Ecto neural progenitor cell (in vitro differentiated cells): ENCODE data around the gene TNFSF13.

ENCODE experiments used
- DNase-seq: peaks from one replicate; pipeline ENCODE4 v3.0.0-alpha.2; 2018; ENCODE audit warnings: low spot score

Gene TNFSF13, protein sequence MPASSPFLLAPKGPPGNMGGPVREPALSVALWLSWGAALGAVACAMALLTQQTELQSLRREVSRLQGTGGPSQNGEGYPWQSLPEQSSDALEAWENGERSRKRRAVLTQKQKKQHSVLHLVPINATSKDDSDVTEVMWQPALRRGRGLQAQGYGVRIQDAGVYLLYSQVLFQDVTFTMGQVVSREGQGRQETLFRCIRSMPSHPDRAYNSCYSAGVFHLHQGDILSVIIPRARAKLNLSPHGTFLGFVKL

DNA sequence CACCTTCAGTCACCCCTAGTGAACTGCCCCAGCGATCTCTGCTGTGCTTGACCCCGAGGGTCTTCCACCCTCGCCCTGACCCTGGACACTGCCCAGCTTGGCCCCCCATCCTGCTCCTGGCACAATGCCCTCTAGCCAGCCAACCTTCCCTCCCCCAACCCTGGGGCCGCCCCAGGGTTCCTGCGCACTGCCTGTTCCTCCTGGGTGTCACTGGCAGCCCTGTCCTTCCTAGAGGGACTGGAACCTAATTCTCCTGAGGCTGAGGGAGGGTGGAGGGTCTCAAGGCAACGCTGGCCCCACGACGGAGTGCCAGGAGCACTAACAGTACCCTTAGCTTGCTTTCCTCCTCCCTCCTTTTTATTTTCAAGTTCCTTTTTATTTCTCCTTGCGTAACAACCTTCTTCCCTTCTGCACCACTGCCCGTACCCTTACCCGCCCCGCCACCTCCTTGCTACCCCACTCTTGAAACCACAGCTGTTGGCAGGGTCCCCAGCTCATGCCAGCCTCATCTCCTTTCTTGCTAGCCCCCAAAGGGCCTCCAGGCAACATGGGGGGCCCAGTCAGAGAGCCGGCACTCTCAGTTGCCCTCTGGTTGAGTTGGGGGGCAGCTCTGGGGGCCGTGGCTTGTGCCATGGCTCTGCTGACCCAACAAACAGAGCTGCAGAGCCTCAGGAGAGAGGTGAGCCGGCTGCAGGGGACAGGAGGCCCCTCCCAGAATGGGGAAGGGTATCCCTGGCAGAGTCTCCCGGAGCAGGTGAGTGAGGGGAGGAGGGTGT lies at the start of gene TNFSF13:
TNFSF13 (plus strand) TSS at position 207 of the 776 bp plus-strand sequence; CDS start at position 497, 290 bp downstream.
- no peak for DNase-seq

DNA sequence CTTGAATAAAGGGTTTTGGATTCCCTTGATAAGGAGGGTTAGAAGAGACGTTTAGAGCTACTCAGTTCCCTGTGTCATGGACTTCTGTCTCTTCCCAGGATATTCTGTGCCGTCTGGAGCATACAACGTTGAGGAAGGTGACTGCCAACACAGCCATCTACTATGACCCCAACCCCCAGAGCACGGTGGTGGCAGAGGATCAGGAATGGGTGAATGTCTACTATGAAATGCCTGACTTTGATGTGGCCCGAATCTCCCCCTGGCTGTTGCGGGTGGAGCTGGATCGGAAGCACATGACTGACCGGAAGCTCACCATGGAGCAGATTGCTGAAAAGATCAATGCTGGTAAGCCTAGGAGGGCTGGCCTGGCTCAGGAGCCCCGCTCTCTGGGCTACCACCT lies 49.7 kb upstream of the TNFSF13 start:
- DNase-seq: no peak

DNA sequence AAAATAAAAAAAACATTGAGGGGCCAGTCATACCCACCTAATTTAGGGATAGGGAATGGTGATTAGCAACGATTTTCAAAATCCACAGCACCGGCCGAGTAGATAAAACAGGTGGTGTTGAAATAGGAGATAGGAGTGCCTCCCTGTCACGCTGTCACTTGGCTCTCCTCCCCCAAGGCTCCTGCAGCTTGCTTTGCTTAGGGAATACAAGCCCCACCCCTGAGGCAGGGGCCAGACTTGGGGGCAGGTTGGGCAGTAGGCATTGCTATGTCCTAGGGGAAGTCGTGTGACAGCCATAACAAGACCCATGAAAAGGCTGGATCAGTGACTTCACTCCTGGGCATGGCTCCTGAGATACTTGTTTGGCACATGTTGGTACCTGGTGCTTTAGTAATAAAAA lies 48.6 kb upstream of the TNFSF13 start:
- DNase-seq: no peak

DNA sequence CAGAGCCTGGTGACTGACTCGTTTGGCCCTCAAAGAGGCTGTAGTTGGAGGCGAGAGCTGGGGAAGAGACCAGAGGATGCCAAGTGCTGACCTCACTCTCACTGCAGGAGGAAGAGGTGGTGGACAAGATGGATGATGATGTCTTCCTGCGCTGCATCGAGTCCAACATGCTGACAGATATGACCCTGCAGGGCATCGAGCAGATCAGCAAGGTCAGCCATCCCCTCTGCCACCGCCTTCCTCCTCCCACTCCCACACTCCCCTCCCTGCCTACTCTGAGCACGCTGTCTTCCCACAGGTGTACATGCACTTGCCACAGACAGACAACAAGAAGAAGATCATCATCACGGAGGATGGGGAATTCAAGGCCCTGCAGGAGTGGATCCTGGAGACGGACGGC lies 47.4 kb upstream of the TNFSF13 start:
- DNase-seq: no peak

DNA sequence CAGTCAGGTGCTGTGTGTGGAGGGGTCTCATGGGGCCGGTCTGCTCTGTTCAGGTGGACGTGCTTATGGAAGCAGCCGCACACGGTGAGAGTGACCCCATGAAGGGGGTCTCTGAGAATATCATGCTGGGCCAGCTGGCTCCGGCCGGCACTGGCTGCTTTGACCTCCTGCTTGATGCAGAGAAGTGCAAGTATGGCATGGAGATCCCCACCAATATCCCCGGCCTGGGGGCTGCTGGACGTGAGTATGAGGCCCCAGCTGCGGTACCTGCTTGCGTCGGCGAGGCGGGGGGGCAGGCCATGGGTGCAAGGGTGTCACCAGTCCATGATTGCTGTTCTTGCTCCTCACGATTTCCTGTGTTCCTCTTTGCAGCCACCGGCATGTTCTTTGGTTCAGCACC lies 46.4 kb upstream of the TNFSF13 start:
- DNase-seq: no peak

DNA sequence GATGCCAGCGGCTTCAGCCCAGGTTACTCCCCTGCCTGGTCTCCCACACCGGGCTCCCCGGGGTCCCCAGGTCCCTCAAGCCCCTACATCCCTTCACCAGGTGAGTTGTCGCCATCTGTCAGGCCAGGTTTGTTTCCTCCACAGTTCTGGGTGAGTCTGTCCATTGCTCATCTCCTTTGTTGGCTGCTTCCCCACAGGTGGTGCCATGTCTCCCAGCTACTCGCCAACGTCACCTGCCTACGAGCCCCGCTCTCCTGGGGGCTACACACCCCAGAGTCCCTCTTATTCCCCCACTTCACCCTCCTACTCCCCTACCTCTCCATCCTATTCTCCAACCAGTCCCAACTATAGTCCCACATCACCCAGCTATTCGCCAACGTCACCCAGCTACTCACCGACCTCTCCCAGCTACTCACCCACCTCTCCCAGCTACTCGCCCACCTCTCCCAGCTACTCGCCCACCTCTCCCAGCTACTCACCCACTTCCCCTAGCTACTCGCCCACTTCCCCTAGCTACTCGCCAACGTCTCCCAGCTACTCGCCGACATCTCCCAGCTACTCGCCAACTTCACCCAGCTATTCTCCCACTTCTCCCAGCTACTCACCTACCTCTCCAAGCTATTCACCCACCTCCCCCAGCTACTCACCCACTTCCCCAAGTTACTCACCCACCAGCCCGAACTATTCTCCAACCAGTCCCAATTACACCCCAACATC lies 45.6 kb upstream of the TNFSF13 start:
- DNase-seq: no peak

DNA sequence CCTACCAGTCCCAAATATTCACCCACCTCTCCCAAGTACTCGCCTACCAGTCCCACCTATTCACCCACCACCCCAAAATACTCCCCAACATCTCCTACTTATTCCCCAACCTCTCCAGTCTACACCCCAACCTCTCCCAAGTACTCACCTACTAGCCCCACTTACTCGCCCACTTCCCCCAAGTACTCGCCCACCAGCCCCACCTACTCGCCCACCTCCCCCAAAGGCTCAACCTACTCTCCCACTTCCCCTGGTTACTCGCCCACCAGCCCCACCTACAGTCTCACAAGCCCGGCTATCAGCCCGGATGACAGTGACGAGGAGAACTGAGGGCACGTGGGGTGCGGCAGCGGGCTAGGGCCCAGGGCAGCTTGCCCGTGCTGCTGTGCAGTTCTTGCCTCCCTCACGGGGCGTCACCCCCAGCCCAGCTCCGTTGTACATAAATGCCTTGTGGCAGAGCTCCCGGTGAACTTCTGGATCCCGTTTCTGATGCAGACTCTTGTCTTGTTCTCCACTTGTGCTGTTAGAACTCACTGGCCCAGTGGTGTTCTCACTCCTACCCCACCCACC lies 44.6 kb upstream of the TNFSF13 start:
- no peak for DNase-seq

DNA sequence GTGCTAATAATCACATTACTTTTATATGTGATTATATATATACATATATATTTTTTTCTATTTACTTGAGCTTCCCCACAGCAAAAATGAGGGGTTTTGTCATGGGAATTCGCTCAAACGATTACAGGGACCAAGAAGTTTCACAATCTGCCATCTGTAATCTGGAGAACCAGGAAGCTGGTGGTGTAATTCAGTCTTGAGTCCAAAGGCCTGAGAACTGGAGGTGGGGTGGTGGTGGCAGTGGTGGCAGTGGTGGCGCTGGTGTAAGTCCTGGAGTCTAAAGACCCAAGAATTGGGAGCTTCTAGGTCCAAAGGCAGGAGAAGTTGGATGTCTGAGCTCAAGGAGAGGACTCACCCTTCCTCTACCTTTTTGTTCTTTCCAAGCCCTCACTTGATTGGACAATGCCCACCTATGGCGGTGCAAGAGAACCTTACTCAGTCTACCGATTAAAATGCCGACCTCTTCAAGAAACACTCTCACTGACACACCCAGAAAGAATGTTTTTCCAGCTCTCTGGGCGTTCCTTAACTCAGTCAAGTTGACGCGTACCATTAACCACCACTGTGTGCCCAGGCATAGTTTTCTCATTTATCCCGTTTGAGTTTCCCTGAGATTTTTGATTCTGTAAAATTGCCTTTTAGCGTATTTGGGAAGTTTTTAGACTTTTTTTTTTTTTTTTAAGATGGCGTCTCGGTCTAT lies 42.5 kb upstream of the TNFSF13 start:
- no peak for DNase-seq

DNA sequence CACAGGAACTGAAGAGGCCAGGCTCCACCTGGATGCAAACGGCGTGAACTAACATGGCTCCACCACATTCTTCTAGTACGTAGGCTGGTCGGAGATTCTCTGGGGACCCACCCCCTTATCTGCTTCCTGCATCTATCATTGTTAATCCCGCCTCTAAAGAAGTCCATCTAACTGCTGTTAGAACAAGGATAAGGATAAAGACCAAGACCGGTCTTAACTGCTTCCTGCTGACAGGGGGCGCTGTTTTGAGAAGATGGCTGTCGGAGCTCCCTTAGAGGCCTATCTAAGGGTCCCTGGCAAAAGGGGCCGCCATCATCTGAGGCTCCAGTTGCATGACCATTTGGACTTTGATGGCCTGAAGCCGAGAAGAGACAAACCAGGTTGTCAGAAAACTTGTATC lies 35.5 kb upstream of the TNFSF13 start:
- DNase-seq: no peak

DNA sequence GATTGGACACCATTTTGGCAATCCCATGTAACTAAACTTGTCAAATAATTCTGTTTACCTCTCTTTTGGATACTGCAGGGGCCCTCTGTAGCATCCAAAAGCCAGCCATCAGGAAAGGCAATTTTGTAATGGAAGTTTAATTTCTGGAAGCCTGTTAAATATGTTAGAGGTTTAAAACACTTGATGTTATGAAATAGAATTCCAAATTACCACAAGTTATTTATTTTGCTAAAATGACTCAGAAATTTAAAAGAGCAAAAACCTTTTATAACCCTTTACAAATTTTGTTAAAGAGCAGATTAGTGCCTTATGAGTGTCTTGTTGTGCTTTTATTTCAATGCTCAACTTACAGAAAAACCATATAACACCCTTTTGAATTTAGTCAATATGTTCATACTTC lies 29.7 kb upstream of the TNFSF13 start:
- DNase-seq: no peak

DNA sequence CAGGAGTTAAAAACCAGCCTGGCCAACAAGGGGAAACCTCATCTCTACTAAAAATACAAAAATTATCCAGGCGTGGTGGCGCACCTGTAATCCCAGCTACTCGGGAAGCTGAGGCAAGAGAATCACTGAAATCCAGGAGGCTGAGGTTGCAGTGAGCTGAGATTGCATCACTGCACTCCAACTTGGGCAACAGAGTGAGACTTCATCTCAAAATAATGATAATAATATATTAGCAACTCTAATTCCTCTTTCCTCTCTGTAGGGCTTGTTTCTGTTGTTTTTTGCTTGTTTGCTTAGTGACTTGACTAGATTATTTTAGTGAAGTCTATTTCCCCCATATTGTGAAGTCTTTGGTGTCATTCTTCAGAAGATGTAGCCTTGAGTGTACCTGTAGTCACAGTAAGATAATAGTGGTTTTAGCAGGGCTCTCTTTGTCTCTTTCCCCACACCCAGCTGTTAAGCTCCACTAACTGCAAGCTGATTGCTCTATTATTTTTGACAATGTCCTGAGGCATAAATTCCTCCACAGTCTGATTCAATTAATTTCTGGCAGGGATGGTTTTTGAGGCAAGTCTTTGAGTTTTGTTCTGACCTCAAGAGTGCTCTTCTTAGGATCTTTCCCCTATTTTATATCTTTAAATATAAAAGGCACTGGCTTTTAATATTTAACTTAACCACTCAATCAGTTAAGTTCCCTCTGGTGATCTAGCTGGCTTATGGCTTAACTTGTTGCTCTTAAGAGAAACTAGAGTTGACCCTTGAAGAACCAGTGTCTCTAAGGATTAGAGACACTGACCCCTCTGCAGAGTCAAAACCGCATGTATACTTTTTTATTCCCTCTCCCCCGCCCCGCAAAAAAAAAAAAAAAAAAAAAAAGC lies 28.3 kb upstream of the TNFSF13 start:
- DNase-seq: no peak

DNA sequence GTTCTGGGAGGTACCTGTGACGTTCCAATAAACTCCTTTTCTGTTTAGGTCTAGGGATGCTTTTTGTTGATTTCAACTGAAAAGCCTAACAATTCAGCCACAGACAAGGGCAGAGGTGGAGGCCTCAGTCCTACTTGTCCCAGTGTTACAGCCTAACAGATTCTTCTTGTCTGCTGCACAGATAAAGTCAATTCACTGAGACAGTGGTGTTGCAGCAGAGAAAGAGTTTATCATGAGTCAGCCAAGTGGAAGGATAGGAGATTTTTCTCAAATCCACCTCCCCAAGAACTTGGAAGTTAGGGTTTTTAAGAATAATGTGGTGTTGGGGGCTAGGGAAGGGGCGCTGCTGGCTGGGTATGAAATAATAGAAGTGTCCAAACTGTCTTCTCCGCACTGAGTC lies 20.5 kb upstream of the TNFSF13 start:
- no peak for DNase-seq

DNA sequence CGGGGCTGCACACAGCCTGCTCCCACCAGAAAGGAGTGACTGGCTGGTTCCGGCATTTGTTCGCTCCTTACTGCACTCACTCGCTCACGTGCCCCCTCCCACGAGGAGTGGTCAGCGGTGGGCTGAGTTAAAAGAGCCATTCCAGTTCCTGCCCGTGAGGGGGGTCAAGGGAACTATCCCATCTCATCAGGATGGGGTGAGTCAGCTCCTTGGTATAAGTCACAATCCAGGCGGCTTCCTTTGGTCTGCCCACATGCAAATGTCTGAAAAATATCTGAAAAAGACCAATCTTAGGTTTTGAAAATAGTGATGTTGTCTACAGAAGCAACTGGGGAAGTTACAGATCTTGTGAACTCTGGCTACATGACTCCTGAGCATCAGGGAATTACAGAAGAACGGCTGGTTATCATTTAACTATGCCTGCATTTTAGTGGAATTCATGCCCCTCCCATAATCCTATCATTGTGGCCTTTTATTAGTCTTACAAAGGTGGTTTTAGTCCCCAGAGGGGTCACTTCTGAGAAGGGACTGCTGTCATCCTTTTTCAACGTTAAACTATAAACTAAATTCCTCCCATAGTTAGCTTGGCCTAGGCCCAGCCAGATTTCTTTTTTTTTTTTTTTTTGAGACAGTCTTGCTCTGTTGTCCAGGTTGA lies 19.5 kb upstream of the TNFSF13 start:
- DNase-seq: no peak

DNA sequence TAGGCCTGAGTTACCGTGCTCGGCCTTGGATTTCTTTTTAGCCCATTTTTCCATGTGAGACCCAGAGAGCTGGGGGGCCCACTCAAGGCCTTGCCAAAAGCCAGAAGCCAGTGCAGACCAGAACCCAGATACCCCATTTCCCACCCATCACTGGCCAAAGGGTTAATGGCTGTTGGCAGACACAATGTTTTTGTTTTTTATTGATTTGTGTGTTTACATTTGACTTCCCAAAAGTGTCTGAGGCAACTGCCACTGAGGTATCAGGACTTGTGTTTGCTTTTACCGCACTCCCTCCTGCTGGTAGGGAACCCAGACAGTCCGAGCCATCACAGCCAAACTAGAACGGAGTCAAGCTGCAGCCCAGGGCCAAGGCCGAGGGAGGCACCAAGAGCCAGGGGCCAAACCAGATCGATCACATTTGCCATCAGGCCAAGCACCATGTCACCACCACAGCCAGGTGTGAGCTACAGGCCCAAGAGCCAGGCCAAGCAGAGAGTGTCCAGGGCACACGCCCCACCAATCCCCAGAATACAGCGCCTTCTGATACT lies 17.4 kb upstream of the TNFSF13 start:
- DNase-seq: no peak

DNA sequence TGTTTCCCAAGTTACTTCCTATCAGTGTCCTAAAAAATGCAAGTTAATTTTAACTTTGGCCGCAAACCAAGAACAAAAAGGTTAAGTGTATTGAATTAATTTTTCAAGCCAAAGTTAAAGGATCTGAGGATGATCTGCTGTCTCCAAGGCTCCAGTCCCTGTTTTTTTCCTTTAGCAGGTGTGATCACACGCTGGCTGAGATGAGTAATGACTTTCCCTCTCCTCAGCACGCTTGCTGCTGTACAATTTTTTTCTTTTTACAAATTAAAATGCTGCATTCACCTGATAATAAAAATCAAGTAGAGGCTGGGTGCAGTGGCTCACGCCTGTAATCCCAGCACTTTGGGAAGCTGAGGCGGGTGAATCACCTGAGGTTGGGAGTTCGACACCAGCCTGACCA lies 13.6 kb upstream of the TNFSF13 start:
- DNase-seq: no peak

DNA sequence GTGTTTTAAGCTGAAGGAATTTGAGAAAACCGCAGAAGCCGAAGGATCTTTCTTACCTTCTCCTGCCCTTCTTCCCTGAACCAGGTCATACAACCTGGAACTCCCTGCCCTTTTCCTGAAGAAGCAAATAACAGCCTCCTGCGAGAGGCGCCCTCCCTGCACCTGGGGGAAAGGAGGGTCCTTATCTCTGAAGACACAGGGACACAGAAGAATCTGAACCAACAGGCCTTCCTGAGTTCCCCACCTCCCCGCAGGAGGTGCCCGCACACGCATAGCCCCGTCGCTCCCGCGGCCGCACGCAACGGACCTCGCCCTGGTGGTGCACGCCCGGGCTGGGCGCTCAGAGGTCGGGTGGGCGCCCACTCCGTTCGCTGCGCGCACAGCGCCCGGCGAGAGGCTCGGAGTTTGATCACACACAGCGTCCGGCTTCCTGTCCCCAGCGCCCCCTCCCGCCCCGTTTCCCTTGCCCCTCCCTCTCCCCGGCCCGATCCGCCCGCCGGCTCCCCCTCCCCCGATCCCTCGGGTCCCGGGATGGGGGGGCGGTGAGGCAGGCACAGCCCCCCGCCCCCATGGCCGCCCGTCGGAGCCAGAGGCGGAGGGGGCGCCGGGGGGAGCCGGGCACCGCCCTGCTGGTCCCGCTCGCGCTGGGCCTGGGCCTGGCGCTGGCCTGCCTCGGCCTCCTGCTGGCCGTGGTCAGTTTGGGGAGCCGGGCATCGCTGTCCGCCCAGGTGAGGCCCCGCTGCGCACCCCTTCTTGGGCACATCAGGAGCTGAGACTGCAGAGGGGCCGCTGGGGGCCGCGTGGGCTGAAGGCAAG lies 9.8 kb upstream of the TNFSF13 start, which contains the start of gene TNFSF12:
TNFSF12 (plus strand) TSS at position 474 of the 816 bp plus-strand sequence; CDS start at position 570, 96 bp downstream.
- DNase-seq: no peak

DNA sequence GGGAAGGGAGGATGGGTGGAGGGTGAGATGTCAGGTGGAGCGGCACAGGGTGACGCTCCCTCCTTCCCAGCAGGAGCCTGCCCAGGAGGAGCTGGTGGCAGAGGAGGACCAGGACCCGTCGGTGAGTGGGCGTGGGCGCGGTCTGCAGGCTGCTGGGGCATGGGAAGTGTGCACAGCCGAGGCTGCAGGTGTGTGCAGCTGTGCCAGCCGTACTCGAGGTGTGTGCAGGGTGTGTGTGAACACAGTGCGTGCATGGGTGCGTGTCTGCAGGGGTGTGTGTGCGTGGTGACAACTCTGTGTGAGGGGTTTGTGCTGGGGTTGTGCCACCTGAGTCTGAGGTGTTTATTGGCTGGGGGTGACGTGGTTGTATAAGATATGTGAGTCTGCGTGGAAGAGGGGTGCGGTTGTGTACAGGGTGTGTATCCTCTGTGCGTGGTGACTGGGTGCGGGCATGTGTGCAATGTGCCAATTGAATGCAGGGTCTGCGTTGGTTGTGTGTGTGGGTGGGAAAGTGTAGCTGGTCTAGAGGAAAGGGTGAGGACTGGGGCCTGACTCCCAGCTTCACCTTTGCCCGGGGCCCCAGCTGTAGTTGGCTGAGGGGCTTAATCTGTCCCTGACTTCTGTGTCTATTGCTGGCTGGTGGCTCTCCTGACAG lies 9.0 kb upstream of the TNFSF13 start:
- DNase-seq: no peak

DNA sequence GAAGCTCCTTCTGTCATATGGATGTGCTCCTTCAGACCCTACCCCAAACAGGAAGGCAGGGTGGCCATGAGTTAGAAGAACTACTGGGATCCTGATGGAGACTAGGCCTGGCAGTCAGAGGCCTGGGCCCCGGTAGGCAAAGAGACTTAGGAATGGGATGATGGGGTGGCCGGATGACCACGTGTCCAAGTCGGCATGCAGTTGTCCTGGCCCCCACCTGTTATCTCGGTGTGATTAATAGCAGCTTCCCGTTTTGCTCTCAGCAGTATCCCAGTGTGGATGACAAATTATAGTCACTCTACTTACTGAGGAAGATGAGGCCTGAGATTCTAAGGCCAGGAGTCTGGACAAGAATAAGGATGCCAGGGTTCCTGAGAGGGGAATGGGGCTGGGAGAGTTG lies 8.2 kb upstream of the TNFSF13 start:
- DNase-seq: no peak

DNA sequence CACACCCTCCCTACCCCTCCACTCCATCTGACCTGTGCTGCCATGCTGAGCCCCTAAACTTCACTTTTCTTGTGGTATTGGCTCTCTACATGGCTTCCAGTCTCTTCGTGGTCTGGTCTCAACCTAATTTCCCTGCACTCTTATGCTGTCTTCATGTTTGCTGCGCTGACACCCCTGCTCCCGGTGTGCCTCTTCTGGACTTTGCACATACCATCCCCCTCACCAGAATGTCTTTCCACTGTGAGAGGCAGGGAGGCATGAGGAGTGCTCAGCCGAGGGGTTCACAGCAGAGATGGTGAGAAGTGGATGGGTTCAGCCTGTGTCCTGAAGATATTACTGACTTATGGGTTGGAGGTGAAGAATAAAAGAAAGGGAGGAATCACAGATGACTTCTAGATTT lies 7.2 kb upstream of the TNFSF13 start:
- no peak for DNase-seq
